ENCODE data around the gene CSRNP2.
A peak's percentile ranks its signal among the peaks of the same experiment; 100 is the strongest.
"Not testable (repeated sequence)": the region's sequence is repeated elsewhere in the genome, so short reads cannot be mapped to it uniquely, and the experiment has no call there.

Gene CSRNP2

DNA sequence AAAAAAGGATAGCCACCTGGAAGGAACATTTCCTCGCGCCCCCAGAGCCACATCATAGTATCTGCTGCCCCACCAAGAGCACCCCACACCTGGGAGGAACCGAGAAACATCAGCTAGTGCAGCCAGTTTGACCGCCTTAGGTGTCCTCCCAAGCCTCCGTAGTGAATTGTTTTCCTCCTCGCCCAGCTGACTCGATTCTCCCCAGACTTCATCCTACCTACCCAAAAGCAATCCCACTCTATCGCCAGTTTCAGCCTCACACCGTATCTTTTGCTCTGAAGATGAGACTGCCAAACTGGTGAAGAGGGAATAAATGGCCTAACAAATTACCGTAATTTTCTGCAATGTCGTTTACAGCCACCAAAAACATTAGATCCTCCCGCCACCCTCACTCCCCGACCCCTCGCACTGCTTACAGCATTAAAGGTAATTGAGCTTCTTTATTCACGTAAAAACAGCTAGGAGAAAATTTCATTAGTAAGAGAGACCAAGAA is 56.0 kb downstream of the CSRNP2 start:
- DNase-seq (ENCODE audit: low spot score) = no peak

DNA sequence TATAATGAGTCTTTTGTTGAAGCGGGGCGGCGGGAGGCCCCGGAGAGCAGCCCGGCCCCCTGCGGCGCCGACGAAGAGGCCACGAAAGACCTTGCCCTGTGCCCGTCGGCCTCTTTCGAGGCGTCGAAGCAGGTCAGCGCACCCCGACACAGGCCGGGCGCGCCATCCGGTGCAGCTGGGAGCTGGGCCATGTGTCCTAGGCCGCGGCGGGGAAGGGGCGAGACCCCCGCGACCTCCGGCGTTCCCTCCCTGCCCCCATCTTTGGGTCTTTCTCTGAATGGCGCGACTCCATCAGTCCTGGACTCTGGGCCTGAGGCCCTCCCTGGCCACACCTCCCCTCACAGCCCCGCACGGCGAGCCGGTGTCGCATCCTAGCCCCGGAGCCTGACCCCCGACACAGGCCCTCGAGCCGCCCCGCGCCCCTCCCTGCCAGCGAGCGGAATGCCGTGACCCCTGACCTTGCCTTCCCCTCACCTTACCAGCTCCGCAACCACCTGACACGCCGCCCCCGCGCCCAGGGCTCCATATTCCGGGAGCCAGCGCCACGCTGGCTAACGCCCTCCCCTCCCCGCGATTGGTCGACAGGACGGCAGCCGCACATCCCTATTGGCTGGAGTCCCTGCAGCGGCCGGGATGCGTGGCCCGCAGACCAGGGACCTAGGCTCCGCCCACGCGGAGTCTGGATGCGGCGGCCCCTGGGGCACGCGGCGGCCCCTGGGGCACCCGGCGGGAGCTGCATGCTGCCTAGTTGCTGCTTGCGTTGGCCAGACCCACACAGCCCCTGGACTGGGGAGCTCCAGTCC is 57.4 kb downstream of the CSRNP2 start, which contains the start of gene SLC11A2:
TSS of gene SLC11A2 (minus strand) at position 549 of the 803 bp plus-strand sequence. CDS start 15,656 bp downstream, outside the sequence.
- peak; percentile 97 for DNase-seq (ENCODE audit: low spot score)

DNA sequence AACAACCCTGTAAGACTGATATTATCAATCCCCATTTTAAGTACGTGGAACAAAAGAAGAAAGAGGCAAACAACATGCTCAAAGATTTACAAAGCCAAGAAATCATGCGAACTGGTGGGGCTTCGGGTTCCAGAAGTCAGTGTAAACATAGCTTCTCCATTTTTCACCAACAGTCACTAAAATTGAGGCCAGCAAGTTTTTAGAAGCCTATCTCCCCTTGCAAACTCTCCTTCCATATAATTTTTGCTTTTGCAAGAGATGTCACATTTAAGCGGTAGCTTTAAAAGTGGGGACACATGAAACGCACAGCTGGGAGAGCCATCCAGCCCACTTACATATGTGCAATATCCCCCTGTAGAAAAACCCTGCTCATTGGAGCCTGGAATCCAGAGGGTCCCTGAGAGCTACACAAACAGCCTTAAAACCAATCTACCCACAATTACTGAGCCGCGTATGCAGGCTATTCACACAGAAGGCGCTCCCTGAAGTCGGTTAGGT is 58.0 kb downstream of the CSRNP2 start:
- DNase-seq (ENCODE audit: low spot score) = no peak

DNA sequence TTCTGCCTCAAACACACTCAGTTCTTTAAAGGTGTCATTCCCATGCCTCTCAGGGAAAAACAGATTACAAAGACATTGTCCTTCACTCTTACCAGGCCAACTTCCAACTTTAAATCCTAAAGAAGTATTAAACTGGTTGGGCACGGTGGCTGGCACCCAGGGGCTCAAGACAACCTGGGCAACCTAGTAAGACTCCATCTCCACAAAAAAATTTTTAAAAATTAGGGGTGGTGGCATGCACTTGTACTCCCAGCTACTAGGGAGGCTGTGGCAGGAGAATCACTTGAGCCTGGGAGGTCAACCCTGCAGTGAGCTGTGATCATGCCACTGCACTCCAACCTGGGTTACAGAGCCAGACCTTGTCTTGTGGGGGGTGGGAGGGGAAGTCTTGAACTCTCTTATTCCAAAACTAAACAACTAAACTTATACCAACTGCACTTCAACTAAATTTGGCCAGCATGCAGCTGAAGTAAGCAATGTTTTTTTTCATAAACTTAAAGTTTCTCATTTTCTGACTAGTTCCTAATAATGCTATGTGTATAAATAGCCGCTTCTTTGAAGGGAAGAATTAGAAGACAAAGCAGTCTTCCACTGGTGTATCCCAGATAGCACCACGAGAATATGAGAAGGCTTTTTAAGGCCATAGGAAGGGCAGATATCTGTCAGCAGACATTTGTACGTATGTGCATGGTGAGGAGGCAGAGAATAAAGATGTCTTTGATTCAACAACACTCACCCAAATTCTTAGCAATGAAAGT is 59.6 kb downstream of the CSRNP2 start:
- DNase-seq (ENCODE audit: low spot score) = no peak

DNA sequence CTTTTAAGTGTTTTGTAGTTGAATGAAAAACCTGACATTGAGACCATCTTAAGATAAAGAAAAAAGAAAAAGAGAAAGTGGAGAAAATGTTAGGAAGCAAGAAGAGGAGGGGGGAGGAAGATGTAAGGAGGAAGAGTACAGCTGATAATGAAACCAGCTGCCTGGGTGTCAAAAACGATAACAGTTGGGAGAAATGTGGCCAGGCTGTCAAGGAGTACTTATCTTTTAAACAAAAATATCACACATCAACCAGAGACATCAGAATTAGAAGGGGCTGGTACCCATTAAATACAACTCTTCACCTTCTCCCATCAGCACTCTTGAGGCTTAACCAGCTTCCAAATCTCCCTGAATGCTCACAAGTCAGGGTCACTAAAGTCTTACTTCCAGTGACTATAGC is 61.7 kb downstream of the CSRNP2 start:
- DNase-seq (ENCODE audit: low spot score) = no peak

DNA sequence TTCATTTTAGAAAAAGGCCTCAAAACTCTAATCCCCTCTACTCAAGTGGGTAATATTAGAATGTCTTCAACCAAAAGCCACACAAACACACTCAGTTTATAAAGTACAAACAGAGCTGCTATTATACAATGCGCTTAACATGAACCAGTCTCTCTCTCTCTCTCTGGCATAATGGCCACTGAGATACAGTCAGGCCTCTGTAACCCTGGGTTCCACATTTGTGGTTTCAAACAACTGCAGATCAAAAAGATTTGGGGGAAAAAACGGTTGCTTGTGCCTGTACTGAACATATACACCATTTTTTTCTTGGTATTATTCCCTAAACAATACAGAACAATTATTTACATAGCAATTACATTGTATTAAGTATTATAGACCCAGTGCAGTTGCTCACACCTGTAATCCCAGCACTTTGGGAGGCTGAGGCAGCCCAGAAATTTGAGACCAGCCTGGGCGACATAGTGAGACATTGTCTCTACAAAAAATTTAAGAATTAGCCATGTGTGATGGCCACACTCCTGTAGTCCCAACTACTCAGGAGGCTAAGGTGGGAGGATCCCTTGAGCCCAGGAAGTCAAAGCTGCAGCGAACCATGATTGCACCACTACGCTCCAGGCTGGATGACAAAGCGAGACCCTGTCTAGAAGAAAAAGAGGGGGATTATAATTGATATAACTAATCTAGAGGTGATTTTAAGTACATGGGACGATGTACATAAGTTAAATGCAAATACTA is 62.8 kb downstream of the CSRNP2 start:
- DNase-seq (ENCODE audit: low spot score) = peak; percentile 90

DNA sequence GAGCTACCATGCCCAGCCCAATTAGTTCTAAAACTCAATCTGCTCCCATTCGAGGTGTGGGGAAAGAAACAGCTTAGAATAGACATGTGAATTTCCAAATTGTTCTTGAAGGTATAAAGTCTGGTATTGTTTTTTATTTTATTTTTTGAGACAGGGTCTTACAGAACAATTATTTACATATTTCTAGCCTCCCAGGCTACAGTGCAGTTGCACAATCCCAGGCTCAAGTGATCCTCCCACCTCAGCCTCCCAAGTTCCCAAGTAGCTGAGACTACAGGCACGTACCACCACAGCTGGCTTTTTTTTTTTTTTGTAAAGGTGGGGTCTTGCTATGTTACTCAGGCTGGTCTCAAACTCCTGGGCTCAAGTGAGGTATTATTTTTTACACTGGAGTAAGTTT is 63.5 kb downstream of the CSRNP2 start:
- no peak for DNase-seq (ENCODE audit: low spot score)

DNA sequence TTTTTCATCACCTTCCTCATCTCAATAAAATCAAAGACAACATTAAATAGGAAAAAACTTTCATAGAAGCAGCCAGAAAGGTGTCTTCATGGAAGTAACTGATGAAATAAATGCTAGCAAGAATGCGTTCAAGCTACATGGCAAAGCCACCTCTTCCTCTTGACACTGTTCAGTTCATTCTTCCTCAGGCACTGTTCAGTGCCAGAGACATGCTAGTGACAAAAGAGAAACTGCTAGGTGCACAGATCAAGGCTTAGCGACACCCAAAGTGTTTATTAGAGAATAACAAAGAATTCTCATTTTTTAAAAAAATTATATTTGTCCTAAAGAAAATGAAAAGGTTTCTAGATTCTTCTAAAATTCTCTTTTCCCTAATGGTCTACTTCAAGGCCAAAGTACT is 64.4 kb downstream of the CSRNP2 start:
- DNase-seq (ENCODE audit: low spot score) = no peak

DNA sequence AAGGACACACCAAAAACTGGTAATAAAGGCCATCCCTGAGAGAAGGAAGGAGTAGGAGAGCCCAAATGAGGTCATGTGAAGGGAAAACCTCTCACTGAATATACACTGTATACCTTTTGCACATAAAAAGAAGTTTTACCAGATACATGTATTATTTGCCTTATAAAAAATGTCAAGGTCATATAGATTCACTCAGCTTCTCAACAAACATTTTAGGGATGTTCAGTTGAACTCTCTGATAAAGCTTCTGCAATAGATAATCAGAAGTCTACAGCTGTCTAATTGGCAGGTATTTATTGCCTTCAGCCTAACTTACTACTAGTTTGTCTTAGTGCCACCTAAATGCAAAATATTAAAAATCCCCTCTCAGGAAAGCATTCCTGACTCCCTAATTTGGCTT is 65.9 kb downstream of the CSRNP2 start:
- no peak for DNase-seq (ENCODE audit: low spot score)

DNA sequence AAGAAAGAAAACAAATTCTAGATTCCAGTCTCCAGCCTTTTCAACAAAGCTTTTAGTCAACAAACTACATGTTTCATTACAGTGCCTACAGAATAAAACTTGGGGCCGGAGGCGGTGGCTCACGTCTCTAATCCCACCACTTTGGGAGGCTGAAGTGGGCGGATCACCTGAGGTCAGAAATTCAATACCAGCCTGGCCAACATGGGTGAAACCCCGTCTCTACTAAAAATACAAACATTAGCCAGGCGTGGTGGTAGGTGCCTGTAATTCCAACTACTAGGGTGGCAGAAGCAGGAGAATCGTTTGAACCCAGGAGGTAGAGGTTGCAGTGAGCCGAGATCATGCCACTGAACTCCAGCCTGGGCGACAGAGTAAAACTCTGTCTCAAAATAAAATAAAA is 68.9 kb downstream of the CSRNP2 start:
- DNase-seq (ENCODE audit: low spot score) = not testable (repeated sequence)

DNA sequence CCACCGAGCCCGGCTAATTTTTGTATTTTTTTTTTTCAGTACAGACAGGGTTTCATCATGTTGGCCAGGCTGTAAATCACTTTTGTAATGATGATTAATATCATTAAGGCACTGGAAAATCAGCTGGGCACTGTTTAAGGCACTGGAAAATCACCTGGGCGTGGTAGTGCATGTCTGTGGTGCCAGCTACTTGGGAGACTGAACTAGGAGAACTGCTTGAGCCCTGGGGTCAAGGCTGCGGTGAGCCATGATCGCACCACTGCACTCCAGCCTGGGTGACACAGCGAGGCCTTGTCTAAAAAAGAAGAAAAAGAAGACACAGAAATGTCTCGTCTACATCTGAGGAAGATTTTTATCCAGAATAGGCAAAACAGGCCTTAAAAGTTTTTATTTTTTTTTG is 70.0 kb downstream of the CSRNP2 start:
- DNase-seq (ENCODE audit: low spot score) = no peak

DNA sequence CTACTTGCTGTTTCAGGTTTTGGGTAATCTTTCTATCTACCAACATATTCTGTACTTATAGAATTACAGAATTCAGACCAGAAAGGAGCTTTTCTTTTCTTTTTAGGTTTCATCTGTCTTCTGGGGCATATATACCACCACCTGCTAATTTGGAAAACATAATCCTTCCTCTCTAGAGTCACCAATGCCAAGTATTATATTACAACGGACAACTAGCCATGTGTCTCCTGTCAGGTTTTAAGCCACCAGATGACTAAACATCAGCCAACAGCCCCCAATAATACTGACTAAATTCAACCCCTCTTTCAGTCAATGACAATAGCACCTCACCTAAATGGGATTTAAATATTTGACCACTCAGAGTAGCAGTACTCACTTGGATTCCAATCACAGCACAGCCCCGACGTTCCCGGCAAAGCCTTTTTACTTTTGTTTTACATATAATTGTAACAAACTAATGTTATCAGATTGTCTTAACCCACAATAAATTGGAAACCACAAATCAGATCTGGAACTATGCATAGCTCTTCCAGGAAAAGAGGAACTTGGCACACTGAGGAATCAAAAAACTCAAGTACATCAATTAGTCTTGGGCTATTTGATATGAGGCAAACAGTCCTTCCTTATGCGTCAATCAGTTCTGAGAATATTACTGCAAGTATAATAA is 70.7 kb downstream of the CSRNP2 start:
- no peak for DNase-seq (ENCODE audit: low spot score)

DNA sequence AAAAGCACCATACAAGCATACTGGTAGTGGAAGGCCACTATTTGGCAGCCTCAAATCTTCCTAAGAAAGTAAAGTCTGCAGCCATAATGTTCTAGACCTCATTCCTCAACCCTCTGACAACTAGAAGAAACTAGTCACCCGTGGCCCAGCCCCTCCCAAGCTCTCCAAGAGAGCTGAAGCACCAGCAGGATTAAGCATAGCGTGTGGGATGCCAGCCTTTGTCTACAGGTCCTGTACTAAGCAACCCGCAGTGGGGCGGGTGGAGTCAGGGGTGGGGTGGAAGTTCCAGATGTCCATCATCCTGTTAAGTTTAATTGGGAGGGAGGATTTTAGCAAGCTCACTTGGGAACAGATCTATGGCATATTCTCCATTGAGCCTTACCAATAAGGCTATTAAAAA is 71.4 kb downstream of the CSRNP2 start:
- no peak for DNase-seq (ENCODE audit: low spot score)
